GM19035 (cell line): ENCODE measurements around the gene UGP2.

Experiments
- ATAC-seq: cut with Tn5 transposase; IDR thresholded peaks from one replicate; pipeline ENCODE4 v1.9.1; 2021; ENCODE audit not compliant: unreplicated experiment

The UGP2 gene

DNA sequence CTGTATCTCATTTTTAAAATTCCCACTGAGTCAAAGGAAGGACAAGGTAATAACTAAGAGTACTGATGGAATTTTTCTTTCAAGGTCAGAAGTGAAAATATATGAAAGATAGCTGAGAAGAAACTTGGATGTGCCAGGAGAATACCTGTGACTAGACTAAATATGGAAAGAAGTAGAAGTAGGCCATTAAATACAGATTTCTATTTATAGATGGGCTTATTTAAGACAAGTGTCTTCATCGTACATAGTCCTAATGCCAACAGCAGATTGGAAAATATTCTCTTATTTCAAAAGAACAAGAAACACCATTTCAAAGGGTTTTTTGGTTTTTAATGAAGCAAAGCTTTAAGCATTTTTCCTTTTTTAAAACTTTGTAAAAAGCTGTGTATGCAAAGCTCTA, 22.0 kb downstream of the UGP2 start:
- no peak for ATAC-seq

- ATAC-seq, result no peak
Measured at GRCh38 chr2:63865159-63865799, 23.6 kb downstream of the UGP2 start.

DNA sequence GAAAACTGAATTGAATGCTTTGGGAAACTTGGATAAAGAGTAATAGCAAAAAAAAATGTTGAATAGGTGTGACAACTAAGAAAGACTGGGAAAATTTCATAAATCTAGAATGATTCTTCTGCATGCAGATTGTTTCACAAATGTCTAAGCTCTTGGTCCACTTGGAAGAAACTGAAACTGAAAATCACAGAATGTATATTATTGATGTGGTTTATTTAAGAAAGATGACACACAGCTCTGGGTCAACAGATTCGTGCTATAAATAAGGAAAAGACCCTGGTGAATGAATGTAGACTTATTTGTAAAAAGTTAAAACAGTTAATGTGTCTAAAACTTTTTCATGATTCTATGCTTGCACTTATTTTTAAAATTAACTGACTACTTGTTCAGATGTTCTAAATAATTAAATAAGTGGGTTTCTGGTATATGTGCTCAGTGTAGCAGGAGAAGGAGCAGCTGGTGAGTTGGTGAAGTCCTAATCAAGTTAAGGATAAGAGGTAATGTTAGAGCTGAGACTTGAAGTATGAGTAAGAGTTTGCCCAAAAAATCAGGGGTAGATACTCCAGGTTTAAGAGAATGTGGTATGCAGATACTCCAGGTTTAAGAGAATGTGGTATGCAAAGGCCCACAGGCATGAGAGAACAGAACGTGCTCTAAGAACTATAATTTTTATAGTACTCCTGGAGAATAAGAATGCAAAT, 24.5 kb downstream of the UGP2 start:
- ATAC-seq, result peak; percentile 61

DNA sequence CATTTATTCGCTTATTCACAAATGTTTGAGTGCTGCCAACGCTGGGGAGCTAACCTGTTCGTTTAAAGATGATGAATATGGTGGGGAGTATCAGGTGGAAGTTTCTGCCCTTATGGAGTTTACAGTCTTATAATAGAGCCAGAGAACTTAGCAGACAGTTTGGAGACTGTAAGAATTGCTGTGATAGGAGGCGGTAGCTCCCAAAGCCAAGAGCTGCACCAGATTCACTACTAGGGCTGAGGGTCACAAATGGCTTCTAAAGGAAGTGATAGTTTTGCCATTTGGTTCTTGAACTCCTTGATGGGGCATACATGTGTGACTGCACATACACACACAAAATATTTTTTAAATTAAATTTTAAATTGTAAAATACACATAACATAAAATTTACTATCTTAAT, 29.0 kb downstream of the UGP2 start:
- ATAC-seq, result no peak

DNA sequence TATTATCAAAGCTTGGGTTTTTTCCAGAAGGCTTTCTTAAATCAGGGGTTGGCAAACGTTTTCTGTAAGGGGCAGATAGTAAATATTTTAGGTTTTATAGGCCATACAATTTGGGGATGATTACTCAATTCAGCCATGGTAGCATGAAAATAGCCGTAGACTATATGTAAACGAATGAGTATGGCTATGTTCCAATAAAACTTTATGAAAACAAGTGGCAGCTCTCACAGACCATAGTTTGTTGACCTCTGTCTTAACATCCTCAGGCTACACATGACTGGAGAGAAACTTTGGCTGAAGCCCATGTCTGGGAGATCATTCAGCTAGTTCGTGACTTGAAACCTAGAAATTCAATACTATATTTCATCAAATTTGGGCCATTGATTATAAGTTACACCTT, 30.2 kb downstream of the UGP2 start:
- no peak for ATAC-seq

DNA sequence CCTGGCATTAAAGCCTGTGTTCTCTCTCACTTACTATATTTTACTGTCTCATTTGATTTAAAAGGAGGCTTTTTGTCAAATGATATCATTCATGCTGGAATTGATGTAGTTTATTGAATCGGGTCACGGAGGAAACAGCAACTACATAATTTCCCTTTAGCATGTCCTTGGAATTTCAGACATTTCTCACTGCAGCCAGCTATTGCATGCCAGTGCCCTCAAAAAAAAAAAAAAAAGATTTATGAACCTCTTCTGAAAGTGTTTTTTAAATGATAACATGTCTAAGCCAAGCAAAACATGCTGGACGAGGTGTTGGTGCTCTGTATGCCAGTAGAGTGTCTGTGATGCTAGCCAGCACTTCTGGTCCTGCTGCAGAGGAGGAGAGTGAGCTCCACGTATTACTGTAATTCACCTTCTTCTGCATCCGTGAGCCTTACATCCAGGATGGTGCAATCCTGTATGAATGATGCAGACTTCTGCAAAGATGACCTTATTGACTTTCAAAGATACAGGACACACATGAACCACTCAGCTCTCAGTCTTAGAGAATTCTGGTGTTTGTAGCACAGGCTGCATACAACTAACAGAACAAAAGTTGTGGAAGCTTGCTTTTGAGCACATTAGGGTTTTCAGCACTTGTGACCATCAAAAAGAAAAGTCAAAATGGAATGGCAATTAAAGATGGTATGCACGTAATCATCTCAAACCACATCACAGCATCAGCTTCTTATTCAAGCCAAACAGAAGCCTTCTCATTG, 31.1 kb downstream of the UGP2 start:
- no peak for ATAC-seq

- ATAC-seq, result no peak
Measured at GRCh38 chr2:63874204-63875130, 32.8 kb downstream of the UGP2 start.

DNA sequence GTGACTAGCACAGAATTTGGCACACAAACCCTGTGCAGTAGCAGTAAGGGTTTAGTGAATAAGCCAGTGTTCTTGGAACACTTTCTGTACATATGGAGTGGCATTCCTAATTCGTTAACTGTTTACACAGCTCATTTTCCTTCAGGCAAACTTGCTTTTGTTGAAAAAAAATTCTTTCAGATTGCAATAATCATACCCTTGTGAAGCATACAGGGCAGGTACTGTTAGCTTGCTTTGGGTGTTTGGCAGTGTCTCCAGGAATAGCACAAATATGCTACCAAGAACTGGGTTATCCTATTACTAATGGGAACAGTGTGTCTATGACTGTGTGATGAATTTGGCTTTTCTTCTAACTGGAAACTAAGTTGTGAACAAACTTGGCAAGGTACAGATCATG, 33.4 kb downstream of the UGP2 start:
- ATAC-seq, result no peak

DNA sequence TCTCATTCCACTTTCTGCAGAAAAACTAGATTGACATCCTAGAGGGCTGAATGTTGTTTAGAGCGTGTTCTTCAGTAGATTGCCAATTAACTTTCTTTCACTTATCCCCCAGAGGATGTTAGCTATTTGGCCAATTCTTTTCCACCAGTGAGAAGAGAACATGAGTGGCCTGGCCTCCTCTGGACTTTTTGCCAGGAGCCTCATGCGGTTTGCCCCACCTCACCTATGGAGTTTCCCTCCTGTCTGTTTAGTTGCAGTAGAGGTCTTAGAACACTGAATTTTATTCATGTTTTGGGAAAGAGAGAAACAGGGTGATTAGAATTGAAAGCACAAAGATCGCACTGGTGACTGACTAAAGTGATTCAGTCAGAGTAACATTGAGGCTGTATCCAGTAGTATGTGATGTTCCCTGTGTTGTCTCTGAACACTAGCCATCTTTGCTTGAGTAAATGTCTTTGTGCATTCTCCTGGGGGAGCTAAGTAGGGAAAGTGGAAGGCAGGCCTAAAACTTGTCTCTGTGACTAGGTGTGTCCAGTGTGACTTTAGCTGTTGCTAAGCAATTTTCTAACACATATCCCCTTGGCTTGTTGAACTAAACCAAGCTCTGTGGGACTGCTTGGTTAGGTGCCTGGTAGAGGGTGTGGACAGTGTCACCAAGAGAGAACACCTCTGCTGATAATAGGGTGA, 34.0 kb downstream of the UGP2 start:
- ATAC-seq, result no peak

GRCh38 chr2:63876311-63876710, 34.6 kb downstream of the UGP2 start:
- ATAC-seq, result no peak

DNA sequence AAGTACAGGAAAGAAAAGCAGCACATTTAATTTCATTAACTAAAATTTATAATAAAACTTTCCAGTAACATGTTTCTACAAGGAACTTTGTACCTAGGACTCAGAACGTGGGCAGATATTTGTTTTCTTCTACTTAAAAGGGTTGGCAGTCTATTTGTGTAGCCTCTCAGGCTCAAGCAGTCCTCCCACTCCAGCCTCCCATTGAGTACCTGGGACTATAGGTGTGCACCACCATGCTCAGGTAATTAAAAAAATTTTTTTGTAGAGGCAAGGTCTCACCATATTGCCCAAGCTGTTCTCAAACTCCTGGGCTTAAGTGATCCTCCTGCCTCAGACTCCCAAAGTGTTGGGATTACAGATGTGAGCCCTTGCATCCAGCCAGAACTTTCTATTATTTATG, 36.8 kb downstream of the UGP2 start:
- no peak for ATAC-seq

DNA sequence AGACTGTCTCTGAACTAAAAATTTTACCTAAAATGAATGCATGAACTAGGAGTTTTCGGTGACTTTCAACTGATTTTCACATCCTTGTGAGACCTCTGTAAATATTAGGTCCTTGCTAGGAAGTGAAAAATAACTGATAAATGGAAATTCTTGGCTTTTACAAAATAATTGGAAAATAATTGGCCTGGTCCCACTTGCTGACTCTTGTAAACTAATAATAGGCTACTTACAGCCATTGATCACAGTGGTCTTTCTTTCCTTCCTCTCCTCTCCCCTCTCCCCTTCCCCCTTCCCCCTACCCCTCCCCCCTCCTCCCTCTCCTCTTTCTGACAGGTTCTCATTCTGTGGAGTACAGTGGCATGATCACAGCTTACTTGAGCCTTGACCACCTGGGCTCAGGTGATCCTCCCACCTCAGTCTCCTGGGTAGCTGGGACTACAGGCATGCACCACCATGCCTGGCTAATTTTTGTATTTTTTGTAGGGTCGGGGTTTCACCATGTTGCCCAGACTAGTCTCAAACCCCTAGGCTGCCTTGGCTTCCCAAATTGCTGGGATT, 38.3 kb downstream of the UGP2 start:
- no peak for ATAC-seq

DNA sequence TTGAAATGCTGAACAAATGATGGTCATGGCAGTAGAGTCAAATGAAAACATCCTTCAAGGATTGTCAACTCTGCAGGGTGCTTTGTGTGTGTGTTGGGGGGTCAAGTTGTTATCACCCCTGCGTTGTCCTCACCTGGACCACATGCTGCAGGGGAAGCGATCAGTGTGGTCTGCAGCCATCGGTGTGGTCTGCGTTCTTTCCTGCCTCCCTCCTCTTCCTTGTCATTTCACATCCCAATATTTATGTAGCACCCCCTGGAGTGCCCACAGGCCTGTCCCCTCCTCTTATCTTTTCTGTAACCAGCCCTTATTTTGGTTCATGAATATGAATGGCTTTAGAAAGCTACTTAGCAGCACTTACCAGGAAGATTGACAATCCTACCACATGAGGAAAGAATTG, 38.9 kb downstream of the UGP2 start:
- ATAC-seq, result no peak

- ATAC-seq, result no peak
Measured at GRCh38 chr2:63881205-63881604, 39.5 kb downstream of the UGP2 start.

GRCh38 chr2:63882395-63883105, 40.9 kb downstream of the UGP2 start:
- no peak for ATAC-seq

- ATAC-seq, result no peak
Measured at GRCh38 chr2:63886445-63886844, 44.7 kb downstream of the UGP2 start.

DNA sequence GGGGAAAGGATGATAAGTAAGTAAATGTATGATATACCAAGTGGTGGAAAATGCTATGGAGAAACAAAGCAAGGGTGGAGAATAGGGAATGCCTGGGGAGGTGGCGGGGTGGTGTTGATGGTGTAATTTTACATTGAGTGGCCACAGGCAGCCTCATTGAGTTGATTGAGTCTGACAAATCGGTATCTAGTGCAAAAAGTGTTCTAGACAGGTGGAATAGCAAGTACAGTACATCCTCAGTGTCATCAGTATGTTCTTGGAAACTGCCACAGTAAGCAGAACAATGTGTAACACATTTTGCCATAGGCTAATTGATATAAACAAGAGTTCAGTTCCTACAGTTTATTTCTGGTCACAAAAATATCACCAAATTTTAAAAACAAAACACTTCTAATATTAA, 46.4 kb downstream of the UGP2 start:
- ATAC-seq, result no peak

DNA sequence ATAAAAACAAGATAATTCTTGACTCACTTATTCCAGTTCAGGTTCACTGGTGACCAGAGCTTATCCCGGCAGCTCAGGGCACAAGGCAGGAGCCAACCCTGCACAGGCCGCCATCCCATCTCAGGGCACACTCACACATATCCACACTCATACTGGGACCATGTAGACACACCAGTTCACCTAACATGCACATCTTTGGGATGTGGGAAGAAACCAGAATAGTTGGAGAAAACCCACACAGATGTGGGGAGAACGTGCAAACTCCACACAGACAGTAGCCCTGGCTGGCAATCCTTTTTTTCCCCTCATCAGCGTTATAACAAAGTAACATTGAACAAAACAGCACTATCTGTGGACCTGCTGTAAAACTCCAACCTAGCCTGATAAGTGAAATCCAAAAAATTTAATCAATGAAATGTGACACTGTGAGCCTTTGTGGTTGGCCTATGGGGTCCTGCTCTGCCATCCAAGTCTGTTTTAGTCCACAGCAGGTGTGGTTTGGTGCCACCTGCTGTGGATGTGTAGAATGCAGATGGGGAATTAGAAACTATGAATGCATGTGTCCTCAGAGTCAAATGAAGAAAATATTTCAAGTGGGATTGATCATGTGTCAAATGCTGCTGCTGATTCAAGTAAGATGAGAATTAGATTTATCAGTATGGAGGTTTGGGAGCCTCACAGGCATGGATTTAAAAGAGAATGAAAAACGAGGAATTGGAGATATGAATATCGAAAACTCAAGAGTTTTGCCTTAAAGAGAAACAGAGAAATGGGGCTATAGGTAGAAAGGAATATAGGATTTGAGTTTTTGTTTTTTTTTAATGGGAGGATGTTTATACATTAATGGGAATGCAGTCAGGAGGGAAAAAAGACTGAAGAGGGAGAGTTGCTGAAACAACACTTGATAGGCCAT, 47.0 kb downstream of the UGP2 start:
- ATAC-seq, result peak; percentile 65

DNA sequence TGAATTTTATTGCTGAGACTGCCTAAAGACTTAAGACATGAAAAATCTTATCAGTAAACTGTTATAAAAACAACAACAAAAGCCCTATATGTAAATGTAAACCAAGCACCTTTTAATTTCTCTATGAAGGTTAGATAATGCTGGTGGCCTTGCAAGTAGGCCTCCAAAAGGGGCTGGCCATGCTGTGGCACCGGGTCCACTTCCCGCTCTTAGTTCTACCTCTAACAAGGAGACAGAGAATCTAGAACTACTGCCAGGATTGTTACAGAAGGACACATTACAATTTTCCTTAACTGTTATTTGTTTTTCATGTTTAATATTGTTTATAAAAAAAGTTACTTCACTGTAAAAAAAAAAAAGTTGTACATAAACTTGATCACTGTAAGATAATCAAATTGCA, 49.0 kb downstream of the UGP2 start:
- ATAC-seq, result no peak
